CD14-positive monocyte (primary cell): ENCODE results near the gene MICAL1. TPM values are rescaled to one million over a fixed set of nuclear protein-coding genes. Genes with fewer than 3 reads are reported as not detected.

Experiments used
- DNase-seq, 3 donors: peaks; one replicate each; pipeline ENCODE4 v3.0.0-alpha.2; 2011 to 2022
- H2AFZ ChIP-seq: 2 replicates; pipeline ENCODE4 v1.6.0; 2012; ENCODE audit warnings: mild to moderate bottlenecking, low read depth, low read length, inconsistent platforms; ENCODE audit not compliant: insufficient read depth, poor library complexity, severe bottlenecking
- H3K27ac ChIP-seq, 2 donors: 1 replicate in 1 of 2; 2 replicates in 1 of 2; pipeline ENCODE4 v1.5.1; 2012 to 2013; ENCODE audit warnings: low read length in 2 of 2, control low read depth in 1 of 2, inconsistent platforms in 1 of 2, low read depth in 1 of 2, mild to moderate bottlenecking in 1 of 2
- H3K27me3 ChIP-seq, 2 donors: one replicate each; pipeline versions ENCODE4 v1.6.0 to v1.6.1; 2011 to 2013; ENCODE audit warnings: low read length in 2 of 2; ENCODE audit not compliant: control insufficient read depth in 2 of 2, insufficient read depth in 2 of 2
- H3K36me3 ChIP-seq, 2 donors: replicated peaks in 1 of 2; 1 replicate in 1 of 2; 2 replicates in 1 of 2; pipeline versions ENCODE4 v1.5.1 to v1.6.1; 2012 to 2013; ENCODE audit warnings: low read length in 2 of 2, control low read depth in 1 of 2, inconsistent platforms in 1 of 2, mild to moderate bottlenecking in 1 of 2; ENCODE audit not compliant: insufficient read depth in 2 of 2, control insufficient read depth in 1 of 2
- H3K4me1 ChIP-seq, 2 donors: 1 replicate in 1 of 2; 2 replicates in 1 of 2; pipeline versions ENCODE4 v1.5.1 to v1.6.1; 2012 to 2013; ENCODE audit warnings: low read length in 2 of 2, control low read depth in 1 of 2, inconsistent platforms in 1 of 2, mild to moderate bottlenecking in 1 of 2, moderate library complexity in 1 of 2; ENCODE audit not compliant: insufficient read depth in 2 of 2, control insufficient read depth in 1 of 2
- H3K4me2 ChIP-seq: replicated peaks from 2 replicates; pipeline ENCODE3; 2012; ENCODE audit warnings: low read length, moderate library complexity, mild to moderate bottlenecking; ENCODE audit not compliant: poor library complexity, severe bottlenecking; ENCODE audit errors: extremely low read depth
- H3K4me3 ChIP-seq, 3 experiments: fragments of 200-600 bp in 1 of 3; sonication (generic) in 1 of 3; replicated peaks in 1 of 3; 1 replicate in 2 of 3; 2 replicates in 1 of 3; pipeline ENCODE4 v1.5.1; 2011 to 2013; ENCODE audit warnings: low read length in 3 of 3, mild to moderate bottlenecking in 3 of 3, control low read depth in 2 of 3, low read depth in 2 of 3, inconsistent platforms in 1 of 3, moderate library complexity in 1 of 3
- H3K79me2 ChIP-seq: 2 replicates; pipeline ENCODE4 v1.6.0; 2012; ENCODE audit warnings: mild to moderate bottlenecking, control low read depth, inconsistent platforms, low read length, moderate library complexity; ENCODE audit not compliant: insufficient read depth
- H3K9ac ChIP-seq: 2 replicates; pipeline ENCODE4 v1.6.0; 2017; ENCODE audit warnings: low read length, mild to moderate bottlenecking; ENCODE audit not compliant: insufficient read depth, poor library complexity, severe bottlenecking
- H3K9me3 ChIP-seq, 2 donors: replicated peaks in 1 of 2; 1 replicate in 1 of 2; 2 replicates in 1 of 2; pipeline versions ENCODE4 v1.5.1 to v1.6.1; 2012 to 2013; ENCODE audit warnings: low read length in 2 of 2, control low read depth in 1 of 2; ENCODE audit not compliant: control insufficient read depth in 1 of 2, insufficient read depth in 1 of 2
- H4K20me1 ChIP-seq: 2 replicates; pipeline ENCODE4 v1.6.0; 2012; ENCODE audit warnings: mild to moderate bottlenecking, low read length, control low read depth, moderate library complexity; ENCODE audit not compliant: insufficient read depth
- H3K27ac Mint-ChIP-seq, 7 donors: one replicate each; pipeline ENCODE4 v1.8.0; 2020; ENCODE audit warnings: mild to moderate bottlenecking in 7 of 7, mixed read lengths in 7 of 7, moderate library complexity in 6 of 7, inconsistent platforms in 2 of 7
- H3K27me3 Mint-ChIP-seq, 3 donors: one replicate each; pipeline ENCODE4 v1.8.0; 2021 to 2022; ENCODE audit warnings: low read depth in 3 of 3, mild to moderate bottlenecking in 3 of 3, mixed read lengths in 3 of 3, moderate library complexity in 3 of 3, inconsistent platforms in 1 of 3
- H3K36me3 Mint-ChIP-seq, 2 donors: one replicate each; pipeline ENCODE4 v1.8.0; 2020; ENCODE audit warnings: mixed read lengths in 2 of 2, inconsistent platforms in 1 of 2, mild to moderate bottlenecking in 1 of 2
- H3K4me1 Mint-ChIP-seq: one replicate; pipeline ENCODE4 v1.8.0; 2020; ENCODE audit warnings: mild to moderate bottlenecking, mixed read lengths
- H3K4me3 Mint-ChIP-seq, 2 donors: one replicate each; pipeline ENCODE4 v1.8.0; 2020; ENCODE audit warnings: mild to moderate bottlenecking in 2 of 2, mixed read lengths in 2 of 2, moderate library complexity in 1 of 2
- H3K9me3 Mint-ChIP-seq, 7 donors: one replicate each; pipeline ENCODE4 v1.8.0; 2020 to 2022; ENCODE audit warnings: mixed read lengths in 7 of 7, mild to moderate bottlenecking in 6 of 7, moderate library complexity in 6 of 7, inconsistent platforms in 2 of 7
- WGBS: methylation state at CpG from one replicate; pipeline ENCODE4 v1.1.5; 2013; ENCODE audit warnings: missing lambda C conversion rate; ENCODE audit not compliant: insufficient coverage; 5-methylcytosine and 5-hydroxymethylcytosine counted together
- intact Hi-C, 2 donors: fragments of 100-400 bp; cut with micrococcal nuclease; formaldehyde crosslinking; loops; one replicate each; pipeline versions ENCODE4 v1.15.0 to v1.15.1; 2023
- polyA plus RNA-seq, 3 donors: library from polyadenylated mRNA; depleted of rRNA in 1 of 3; unstranded in 2 of 3; stranded (reverse) in 1 of 3; fragments of 300-500 nt in 2 of 3; fragments of >200 nt in 1 of 3; fragmentation: Illumina TruSeq in 2 of 3; gene quantifications; 1 replicate in 2 of 3; 2 replicates in 1 of 3; pipeline ENCODE4 v1.2.3, GENCODE V29; 2012 to 2021
- TF ChIP-seq, protein P1 (sequence below): fragments of 200-600 bp; IDR thresholded peaks from one replicate; pipeline ENCODE4 v1.8.0; 2022; ENCODE audit warnings: antibody characterized with exemption, mild to moderate bottlenecking

The MICAL1 gene
- polyA plus RNA-seq, 3 donors, result 7.5 to 227 (median 13.2) TPM

DNA sequence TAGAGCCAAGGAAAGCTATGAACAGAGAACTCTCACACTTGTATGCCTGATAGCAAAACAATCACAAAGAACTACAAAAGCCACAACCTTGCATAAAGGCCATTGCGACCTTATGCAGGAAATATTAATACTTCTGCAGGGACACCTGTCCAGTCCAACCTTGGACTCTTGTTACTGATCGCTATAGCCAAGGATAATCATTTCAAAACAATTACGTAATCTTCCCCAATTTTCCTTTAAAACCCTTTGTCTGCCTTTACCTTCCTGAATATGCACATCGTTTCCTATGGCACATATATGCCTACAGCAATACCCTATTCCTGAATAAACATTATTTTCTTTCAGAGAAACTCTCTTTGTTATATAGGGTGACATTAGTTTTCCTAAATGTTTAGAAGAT, 37.9 kb downstream of the MICAL1 start:
- no peak overlapping the region for H3K9ac ChIP-seq
- H3K9me3 ChIP-seq, result no peaks in the 10 kb centered on the region
- H3K4me1 ChIP-seq, result no peaks in the 10 kb centered on the region
- H2AFZ ChIP-seq, result no peak overlapping the region
- H3K36me3 ChIP-seq, result no peaks in the 10 kb centered on the region
- no peak for DNase-seq
- H3K79me2 ChIP-seq, result no peaks in the 10 kb centered on the region
- H3K4me3 ChIP-seq, result no peak overlapping the region
- Mint-ChIP-seq H3K27me3 (peaks cover 0 to 3% (median 1%) of the 10 kb centered on the region in 3 donors), H3K36me3 (no peaks in the 10 kb centered on the region), H3K4me1 (no peaks in the 10 kb centered on the region), H3K4me3 (no peak overlapping the region), H3K27ac (no peak overlapping the region), H3K9me3 (peaks cover 0 to 2% (median 0%) of the 10 kb centered on the region in 7 donors)
- no peaks in the 10 kb centered on the region for H3K27me3 ChIP-seq
- H3K4me2 ChIP-seq, result no peak overlapping the region
- no peak overlapping the region for H3K27ac ChIP-seq
- H4K20me1 ChIP-seq, result no peaks in the 10 kb centered on the region
- TF ChIP-seq, protein P1, sequence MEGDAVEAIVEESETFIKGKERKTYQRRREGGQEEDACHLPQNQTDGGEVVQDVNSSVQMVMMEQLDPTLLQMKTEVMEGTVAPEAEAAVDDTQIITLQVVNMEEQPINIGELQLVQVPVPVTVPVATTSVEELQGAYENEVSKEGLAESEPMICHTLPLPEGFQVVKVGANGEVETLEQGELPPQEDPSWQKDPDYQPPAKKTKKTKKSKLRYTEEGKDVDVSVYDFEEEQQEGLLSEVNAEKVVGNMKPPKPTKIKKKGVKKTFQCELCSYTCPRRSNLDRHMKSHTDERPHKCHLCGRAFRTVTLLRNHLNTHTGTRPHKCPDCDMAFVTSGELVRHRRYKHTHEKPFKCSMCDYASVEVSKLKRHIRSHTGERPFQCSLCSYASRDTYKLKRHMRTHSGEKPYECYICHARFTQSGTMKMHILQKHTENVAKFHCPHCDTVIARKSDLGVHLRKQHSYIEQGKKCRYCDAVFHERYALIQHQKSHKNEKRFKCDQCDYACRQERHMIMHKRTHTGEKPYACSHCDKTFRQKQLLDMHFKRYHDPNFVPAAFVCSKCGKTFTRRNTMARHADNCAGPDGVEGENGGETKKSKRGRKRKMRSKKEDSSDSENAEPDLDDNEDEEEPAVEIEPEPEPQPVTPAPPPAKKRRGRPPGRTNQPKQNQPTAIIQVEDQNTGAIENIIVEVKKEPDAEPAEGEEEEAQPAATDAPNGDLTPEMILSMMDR, result no peak
- WGBS, result 66% methylated on average over 2 of the region's 4 CpGs
- intact Hi-C loops, result no loop called here

DNA sequence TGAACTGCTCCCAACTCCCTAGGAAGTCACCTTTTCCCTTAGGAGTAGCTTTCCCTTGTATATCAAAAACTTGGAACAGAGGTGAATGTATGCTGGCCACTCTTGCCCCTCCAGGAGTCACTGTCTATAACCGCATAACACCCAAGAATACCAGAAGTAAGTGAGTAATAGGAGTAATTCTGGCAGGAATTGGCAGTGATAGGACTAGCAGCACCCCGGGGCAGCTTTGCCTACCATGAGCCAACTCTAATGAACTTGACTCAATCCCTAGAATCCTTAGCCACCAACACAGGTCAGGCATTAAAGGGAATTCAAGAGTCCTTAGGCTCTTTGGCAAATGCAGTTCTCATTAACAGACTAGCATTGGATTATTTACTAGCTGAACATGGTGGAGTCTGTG, 44.5 kb downstream of the MICAL1 start:
- Mint-ChIP-seq H3K9me3 (peaks cover 0 to 6% (median 0%) of the 10 kb centered on the region in 7 donors), H3K4me3 (no peak overlapping the region), H3K27me3 (peaks cover 0 to 6% (median 1%) of the 10 kb centered on the region in 3 donors), H3K4me1 (peaks cover 5% of the 10 kb centered on the region), H3K36me3 (no peaks in the 10 kb centered on the region), H3K27ac (no peak overlapping the region)
- H3K9ac ChIP-seq, result no peak overlapping the region
- H3K4me1 ChIP-seq, result no peaks in the 10 kb centered on the region
- TF ChIP-seq, protein P1, result no peak
- no peaks in the 10 kb centered on the region for H3K9me3 ChIP-seq
- H3K27ac ChIP-seq, result no peak overlapping the region
- H3K4me2 ChIP-seq, result no peak overlapping the region
- no peak for DNase-seq
- H3K4me3 ChIP-seq, result no peak overlapping the region
- intact Hi-C loops, result no loop called here
- WGBS, result no CpG with 5 or more reads among the region's 2 CpGs
- H2AFZ ChIP-seq, result no peak overlapping the region
- no peaks in the 10 kb centered on the region for H3K27me3 ChIP-seq
- H4K20me1 ChIP-seq, result no peaks in the 10 kb centered on the region
- no peaks in the 10 kb centered on the region for H3K36me3 ChIP-seq
- no peaks in the 10 kb centered on the region for H3K79me2 ChIP-seq
